HG02970 (cell line): Measurements from ENCODE around the gene SOCS4.
"Not testable (repeated sequence)": the region's sequence is repeated elsewhere in the genome, so short reads cannot be mapped to it uniquely, and the experiment has no call there.

Source experiments
- ATAC-seq: cut with Tn5 transposase; IDR thresholded peaks from one replicate; pipeline ENCODE4 v1.9.1; 2021; ENCODE audit warnings: mild to moderate bottlenecking, moderate library complexity, moderate number of reproducible peaks; ENCODE audit not compliant: unreplicated experiment, low FRiP score

SOCS4 gene

DNA sequence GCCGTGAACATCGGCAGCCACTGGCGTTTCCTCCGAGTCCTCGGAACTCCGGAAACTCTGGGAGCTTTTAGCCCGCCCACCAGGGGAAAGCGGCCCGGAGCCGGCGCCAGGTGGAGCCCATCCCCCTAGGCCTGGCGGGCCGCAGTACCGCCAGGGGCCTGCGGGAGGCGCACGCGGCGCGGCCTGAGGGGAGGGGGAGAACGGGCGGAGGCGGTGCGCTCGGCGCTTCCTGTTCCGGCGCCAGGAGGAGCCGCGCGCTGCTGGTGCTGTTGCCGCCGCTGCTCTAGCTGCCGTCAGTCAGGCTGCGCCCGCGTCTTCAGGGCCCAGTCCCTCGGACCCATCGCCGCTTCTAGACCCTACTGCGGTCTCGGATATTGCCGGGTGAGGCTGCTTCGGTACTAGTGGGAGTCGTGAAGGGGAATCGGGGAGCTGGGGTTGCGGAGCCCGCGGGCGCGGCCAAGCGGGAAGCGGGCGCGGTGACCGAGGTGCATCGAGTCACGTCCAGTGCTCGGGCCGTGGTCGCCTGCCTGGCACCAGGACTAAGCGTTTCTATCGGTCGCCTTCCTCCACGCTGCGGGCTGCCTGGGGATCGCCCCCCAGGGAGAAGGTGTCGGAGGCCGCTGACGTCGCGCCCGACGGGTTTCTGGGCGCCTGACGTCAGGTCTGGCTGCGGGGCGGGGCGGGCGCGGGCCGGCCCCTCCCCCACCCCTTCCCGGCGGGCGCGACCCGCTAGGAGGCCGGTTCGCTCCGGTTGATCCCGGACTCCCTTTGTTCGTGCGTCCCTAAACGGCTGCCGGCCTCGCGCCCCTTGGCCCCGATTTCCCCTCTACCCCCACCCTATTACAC, 24.6 kb downstream of the SOCS4 start, which contains the start of gene MAPK1IP1L:
MAPK1IP1L (plus strand) TSS at position 225 of the 846 bp plus-strand sequence. CDS start 10,037 bp downstream, outside the sequence.
- ATAC-seq = peak; percentile 93

DNA sequence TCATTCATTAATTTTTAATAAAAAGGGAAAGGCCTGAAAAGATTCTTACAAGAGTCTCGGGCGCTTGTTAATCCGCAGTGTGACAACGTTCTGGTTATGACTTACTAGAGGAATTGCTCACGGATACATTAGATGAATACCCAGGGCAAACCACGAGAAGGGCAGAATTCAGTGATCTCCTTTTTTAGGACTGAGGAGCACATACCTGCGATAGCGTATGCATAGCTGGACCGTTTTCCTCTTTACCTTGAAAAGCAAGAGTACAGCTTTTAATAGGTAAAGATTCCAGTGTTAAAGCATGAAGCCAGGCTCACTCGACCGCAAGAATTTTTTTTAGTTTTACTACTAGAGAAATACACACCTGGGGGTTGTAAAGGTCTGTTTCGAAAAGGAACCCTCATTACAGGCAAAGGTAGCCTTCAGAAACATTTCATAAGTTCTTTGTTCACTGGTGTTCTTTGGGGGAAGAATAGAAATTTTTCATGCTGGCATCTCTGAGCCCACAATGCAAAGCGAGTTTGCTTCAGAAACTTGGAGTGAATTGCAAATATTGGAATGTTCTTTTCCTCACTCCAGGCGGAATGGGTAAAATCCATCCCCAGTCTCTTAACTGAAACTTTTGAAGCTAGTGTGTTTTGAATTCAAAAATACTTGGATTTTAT, 25.4 kb downstream of the SOCS4 start:
- ATAC-seq = no peak

DNA sequence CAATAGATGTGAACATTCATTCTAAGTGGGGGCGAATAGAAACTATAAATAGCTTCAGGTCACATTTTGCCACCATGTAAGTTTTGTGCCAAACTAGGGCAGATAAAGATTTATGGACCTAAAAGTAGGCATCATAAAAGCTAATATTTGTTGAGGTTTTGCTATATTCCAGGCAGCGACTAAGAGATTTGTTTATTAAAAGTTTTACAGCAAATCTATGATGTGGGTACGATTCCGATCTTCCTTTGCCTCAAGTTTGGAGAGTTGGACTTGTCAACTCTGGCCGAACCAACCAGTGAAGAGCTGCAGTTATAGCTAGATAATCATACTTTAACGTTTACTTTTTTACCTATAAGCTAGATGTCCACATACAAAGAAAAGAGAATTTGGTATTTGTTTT, 26.0 kb downstream of the SOCS4 start:
- no peak for ATAC-seq

DNA sequence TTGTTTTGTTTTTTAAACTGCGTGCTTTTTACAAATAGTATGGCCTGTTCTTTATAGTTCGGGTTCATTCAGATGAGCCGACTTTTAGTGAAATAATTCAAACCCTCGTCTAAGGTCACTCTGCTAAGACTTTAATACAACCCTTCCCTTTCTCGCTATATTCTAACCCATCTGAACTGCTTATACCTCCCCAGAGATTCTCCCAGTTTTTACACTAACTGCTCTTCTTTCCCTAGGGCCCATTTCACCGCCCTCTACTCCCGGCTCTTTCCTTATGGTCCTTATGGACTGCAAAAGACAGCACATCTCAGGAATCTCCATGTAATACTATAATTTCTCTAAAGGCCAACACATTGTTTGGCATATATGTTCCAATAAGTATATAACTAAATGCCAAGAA, 26.5 kb downstream of the SOCS4 start:
- ATAC-seq = no peak

DNA sequence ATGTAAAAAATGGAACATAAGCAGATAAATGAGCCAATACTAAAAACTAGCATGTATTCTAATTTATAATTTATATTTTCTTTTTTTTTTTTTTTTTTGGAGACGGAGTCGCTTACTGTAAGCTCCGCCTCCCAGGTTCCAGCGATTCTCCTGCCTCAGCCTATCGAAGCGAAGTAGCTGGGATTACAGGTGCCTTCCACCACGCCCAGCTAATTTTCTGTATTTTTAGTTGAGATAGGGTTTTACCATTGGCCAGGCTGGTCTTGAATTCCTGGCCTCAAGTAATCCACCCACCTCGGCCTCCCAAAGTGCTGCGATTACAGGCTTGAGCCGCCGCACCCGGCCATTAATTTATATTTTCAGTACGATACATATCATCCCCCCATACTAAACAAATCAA, 27.1 kb downstream of the SOCS4 start:
- no peak for ATAC-seq

DNA sequence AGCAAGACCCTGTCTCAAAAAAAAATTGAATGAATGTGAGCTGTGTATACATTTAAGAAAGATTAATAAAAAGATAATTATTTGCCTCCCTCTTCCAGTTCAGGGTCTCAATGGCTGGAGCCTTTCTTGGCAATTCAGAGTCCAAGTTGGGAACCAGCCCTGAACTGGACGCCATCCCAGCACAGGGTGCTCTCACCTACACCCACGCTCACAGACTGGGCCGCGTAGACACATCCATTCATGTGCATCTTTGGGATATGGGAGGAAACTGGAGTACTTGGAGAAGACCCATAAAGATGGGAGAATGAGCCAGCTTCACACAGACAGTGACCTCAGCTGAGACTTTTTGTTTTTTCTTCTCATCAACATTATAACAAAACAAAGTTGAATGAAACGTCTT, 30.9 kb downstream of the SOCS4 start:
- ATAC-seq = no peak

DNA sequence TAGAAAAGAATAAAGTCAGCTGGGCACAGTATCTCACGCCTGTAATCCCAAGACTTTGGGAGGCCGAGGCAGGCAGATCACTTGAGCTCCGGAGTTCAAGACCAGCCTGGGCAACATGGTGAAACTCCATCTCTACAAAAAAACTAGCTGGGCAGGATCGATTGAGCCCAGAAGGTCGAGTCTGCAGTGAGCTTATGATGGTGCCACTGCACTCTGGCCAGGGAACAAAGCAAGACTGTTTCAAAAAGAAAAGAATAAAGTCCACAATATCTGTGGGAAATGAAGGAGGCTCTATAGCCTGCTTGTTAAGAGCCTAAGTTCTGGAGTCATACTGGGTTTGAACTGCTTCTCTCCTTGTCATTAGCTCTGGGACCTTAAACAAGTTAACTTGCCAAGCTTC, 32.3 kb downstream of the SOCS4 start:
- ATAC-seq = no peak

DNA sequence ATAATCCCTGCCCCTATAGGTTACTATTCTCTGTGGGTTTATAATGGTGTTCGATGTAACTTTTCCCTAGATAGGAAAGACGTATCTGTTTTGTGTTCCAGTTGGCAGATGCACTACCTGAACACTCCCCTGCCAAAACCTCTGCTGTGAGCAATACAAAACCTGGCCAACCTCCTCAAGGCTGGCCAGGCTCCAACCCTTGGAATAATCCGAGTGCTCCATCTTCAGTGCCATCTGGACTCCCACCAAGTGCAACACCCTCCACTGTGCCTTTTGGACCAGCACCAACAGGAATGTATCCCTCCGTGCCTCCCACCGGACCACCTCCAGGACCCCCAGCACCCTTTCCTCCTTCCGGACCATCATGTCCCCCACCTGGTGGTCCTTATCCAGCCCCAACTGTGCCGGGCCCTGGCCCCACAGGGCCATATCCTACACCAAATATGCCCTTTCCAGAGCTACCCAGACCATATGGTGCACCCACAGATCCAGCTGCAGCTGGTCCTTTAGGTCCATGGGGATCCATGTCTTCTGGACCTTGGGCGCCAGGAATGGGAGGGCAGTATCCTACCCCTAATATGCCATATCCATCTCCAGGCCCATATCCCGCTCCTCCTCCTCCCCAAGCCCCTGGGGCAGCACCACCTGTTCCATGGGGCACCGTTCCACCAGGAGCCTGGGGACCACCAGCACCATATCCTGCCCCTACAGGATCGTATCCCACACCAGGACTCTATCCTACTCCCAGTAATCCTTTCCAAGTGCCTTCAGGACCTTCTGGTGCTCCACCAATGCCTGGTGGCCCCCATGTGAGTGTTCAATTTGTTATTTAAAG, 35.7 kb downstream of the SOCS4 start:
- ATAC-seq = no peak

DNA sequence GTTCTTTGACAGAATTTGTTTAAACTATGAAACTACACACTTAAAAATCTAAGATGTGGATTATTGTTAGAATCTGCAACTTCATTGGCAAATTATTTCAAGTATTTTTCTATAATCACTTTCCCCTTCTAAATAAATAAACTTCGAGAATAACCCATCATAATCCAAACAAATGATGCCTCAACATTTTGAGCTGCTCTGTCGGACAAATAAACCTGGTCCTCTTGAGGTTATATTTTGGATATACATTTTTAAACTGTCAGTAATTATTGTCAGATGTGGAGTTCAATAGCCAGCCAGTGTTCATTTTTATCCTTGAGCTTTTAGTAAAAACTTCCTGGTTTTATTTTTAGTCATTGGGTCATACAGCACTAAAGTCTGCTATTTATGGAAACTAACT, 37.9 kb downstream of the SOCS4 start:
- ATAC-seq = not testable (repeated sequence)

DNA sequence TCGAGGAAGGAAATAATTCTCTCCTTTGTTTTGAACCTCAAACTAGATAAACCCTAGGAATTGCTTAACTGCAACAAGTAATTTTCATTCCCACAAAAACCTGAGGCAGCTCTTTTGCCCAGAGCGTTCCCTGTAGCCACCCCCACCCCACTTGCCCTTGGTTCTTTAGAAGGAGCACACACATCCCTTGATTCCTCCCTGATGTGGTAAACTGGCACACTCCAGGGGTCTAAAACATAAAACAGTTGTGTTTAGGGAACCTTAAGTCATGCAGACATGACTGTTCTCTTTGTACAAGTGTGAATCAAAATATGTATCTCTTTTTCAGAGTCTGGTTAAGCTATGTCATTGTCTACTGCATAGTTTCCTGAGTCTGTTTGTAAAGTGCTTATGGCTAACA, 38.4 kb downstream of the SOCS4 start:
- no peak for ATAC-seq

DNA sequence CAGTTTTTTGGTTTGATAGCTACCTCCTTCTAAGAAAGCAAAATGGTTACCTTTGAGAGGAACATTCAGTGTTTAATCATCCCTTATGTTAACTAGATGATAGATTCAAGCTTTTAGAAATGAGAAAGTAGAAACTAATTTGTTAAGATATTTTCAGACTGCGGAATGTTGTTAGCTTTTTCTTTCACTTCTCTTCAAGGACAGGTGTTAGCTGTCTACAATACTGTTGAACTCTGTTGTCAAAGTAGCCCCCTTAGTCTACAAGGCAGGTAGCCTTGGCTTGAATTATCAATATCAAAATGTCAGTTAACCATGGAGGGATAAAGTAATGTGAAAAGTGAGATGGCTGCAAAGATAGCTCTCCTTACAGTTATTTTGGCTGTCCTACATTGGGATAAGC, 39.2 kb downstream of the SOCS4 start:
- ATAC-seq = no peak

DNA sequence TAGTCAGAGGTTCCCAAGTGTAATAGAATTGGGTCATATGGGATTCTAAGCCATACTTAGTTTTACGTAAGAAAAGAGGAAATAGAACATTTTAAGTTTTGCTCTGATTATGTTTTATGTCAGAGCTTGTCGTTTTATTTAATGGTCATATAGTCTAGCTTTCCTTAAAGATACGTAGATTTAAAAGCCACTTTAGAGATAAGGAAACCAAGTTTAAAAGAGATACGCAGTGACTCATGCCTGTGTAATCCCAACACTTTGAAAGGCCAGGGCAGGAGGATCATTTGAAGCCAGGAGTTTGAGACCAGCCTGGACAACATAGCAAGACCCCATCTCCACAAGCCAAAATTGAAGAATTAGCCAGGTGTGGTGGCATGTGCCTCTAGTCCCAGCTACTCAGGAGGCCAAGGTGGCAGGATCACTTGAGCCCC, 44.0 kb downstream of the SOCS4 start:
- ATAC-seq = no peak

DNA sequence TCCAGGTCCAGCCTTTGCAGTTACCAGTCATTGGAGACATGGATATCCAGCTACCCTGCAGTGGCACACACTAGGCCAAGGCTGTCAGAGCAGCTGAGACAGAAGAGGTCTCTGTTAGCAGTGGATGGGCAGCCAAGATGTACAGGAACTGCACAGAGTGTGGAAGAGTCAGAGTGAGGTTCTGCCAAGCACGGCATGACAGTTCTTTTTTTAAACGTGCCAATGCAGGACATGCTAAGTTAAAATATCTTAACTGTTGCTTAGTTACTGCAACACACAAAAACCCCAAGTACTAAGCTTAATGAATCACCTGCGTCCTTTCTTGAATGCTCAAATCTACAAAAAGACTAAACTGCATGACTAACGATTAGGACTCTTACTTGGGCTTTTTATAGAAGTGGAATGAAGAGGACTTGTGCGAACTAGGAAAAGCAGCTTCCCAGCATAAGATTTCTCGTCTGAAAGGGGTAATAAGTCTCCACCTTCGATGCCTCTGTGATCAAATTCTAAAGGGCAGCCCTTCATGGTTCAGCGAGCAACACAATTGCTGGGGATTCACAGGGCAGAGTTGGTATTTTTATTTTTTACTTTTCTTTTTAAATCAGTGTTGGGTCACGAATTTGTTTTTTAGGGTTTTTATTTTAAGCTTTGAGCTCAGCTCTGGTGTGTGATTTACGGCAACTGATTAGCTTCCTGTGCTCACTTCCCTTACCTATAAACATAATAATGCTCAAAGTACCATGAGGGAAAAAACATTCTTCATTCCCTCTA, 45.0 kb downstream of the SOCS4 start:
- ATAC-seq = peak; percentile 55

DNA sequence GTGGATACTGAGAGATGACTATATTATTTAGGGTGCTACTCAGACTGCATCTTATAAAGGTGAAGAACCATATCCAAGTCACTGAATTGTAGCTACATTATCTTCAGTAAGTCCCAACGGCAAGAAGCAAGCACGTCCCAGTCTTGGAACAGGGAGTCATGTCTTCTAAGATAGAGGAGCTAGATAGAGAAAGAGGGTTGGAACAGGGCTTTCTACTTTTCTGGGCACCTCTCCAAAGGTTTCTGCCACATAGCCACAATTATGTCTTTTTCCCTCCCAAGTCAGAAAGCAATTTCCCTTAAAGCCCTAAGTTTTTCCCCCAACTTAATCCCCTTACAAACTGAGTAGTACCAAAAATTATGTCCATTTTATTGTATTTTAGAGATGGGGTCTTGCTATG, 46.8 kb downstream of the SOCS4 start:
- no peak for ATAC-seq

DNA sequence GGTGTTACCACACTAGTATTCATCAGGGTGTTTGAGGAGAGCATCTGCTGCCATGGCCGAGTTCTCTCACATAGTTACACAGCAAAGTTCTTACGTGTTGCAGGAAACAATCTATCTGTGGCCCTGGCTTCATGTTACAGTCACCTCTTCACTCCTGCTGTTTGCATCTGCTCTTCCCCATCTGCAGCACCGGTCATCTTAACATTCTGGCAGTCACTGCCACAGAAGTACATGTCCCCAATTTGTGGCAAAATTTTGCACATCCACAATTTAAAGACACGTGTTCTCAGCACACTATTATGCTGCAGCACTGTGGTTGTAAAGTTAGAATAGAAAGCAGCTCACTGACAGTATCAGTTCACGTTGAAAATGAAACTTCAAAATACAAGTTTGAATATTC, 47.6 kb downstream of the SOCS4 start:
- ATAC-seq = no peak

DNA sequence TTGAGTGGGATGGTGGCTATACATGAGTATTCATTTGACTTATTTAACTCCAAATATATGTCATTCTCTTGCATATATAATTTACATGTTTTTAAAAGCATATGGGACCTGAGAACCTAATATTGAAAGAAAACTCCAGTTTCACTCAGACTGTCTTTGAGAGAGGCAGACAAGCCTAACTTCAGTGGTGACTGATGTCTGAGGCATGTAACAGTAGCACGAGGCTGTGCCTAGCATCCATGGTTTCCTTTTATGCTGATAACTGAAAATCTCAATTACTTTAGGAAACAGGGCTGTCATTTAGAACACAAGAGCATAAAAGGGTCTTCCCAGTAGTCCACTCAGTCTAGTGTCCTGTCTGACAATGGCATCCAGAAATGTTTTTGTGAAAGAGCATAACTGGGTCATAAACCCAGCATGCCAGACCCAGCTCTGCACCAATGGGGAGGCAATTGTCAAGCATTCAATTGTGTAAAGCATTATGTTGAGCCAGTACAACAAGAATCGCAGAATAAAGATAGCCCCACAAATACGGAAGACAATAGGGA, 48.7 kb downstream of the SOCS4 start:
- ATAC-seq = no peak

DNA sequence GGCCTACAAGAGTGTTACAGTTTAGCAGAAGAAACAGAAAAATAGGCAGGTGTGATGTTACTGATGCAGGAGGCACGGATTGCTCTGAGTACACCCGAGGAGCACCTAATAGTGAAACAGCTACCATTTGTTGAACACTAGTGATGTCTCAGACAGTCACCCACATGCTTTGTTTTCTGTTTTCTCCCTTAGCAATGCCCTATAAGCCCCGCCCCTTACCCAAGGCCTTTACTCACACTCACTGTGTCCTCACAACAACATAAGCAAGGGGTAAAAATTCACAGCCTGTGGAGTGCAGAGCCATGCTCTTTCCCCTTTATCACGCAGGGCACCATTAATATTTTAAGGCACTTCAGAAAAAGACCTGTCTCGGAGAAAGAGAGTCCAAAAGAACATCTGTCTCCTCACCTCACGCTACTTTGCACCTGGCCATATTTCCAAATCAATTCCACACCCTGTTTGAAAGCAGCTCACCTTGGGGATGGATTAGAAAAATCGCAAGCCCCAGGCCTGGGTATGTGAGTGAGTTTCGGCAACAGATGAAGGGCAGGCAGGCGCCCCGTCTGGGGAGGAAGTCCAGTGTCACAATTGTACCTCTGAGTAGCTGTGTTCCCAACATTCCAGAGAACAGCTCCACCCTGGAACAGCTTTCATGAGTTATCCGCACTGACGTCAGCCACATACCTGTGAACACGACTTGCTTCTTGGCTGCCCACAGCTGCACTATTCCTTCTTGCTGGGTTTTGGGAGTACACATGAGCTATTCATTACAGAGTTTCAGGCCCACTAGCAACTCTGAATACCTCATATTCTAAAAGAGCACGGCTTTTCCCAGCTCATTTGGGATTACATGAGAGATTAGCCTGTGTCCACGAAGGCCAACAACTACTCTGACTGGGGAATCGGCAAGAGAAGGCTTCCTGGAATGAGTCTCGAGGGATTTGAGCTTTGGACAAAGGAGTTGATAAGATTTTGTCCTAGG, 50.4 kb downstream of the SOCS4 start:
- ATAC-seq = no peak

DNA sequence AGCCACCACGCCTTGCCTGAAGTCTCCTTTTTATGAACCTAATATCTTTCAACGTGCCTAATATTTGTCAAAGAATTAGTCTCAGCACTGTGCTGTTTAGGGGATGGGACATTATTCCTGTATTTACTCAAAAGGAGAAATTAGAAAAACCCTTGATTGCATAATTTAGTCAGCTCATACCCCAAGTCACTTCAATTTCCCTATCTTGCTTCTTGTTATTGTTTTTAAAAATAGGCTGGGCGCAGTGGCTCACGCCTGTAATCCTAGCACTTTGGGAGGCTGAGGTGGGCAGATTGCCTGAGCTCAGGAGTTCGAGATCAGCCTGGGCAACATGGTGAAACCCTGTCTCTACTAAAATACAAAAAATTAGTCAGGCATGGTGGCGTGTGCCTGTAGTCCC, 52.9 kb downstream of the SOCS4 start:
- not testable (repeated sequence) for ATAC-seq
